ENCODE measurements around the gene GPR39. TPM values are rescaled to one million over a fixed set of nuclear protein-coding genes. Genes with fewer than 3 reads are reported as not detected.
A peak's percentile ranks its signal among the peaks of the same experiment; 100 is the strongest.

Gene GPR39
- total and polyA plus RNA-seq, 2 donors from 2014 or later = 4.9 to 8.7 TPM

- Histone ChIP-seq H3K9ac (ENCODE audit: low read length in 3 of 3) (no peak overlapping the region), H3K4me3 (ENCODE audit: low read length in 3 of 3) (peak overlapping the region in 1 of 3 donors; percentile 3), H3K27me3 (ENCODE audit: control insufficient read depth, insufficient read depth, low read length) (no peaks in the 10 kb centered on the region), H3K36me3 (ENCODE audit: control insufficient read depth in 2 of 3, insufficient read depth in 3 of 3, low read length in 3 of 3) (no peaks in the 10 kb centered on the region), H3K9me3 (ENCODE audit: control insufficient read depth in 2 of 3, insufficient read depth in 1 of 3, low read length in 3 of 3) (no peaks in the 10 kb centered on the region), H3K27ac (ENCODE audit: low read depth in 2 of 2, low read length in 2 of 2) (no peak overlapping the region), H3K4me1 (ENCODE audit: control insufficient read depth in 2 of 3, insufficient read depth in 2 of 3, low read depth in 1 of 3, low read length in 3 of 3) (peaks cover 0 to 7% (median 7%) of the 10 kb centered on the region in 3 donors)
- no peak for DNase-seq
- no peak for TF ChIP-seq CTCF (IDR thresholded peaks at IDR 0.05; ENCODE audit: borderline replicate concordance, extremely low read depth, insufficient read depth)
- no peak for FAIRE-seq
- intact Hi-C loops (cut with DNase I) = no loop called here
Observed at GRCh38 chr2:132665401-132666140, 249.0 kb downstream of the GPR39 start.

DNA sequence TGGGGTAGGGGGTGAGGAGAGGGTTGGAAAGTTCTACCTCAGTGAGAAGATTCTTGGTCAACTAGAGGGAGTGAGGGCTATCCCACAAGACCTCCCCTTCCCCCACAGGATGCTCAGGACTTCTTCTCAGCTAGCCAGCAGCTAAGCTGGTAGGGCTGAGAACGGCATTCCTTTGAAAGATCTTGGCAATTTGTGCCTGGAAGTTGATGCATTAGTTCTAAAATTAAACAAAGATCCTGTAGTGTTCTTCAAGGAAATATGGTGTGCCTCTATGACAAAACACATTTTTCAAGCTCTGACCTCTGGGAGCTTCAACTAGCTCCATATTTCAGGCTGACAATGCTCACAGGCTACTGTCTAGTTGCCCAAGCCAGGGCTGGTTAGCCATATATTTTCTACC is 251.1 kb downstream of the GPR39 start:
- intact Hi-C loops (cut with DNase I) = no loop called here
- no peaks in the 10 kb centered on the region for H3K36me3 ChIP-seq (ENCODE audit: control insufficient read depth in 2 of 3, insufficient read depth in 3 of 3, low read length in 3 of 3)
- no peak for TF ChIP-seq CTCF (IDR thresholded peaks at IDR 0.05; ENCODE audit: borderline replicate concordance, extremely low read depth, insufficient read depth)

GRCh38 chr2:132668189-132668823 is 251.7 kb downstream of the GPR39 start:
- H3K27me3 ChIP-seq (ENCODE audit: control insufficient read depth, insufficient read depth, low read length) = no peaks in the 10 kb centered on the region
- H3K4me3 ChIP-seq (ENCODE audit: low read length in 3 of 3) = peak overlapping the region; percentile 37 to 61 (median 52)
- H3K36me3 ChIP-seq (ENCODE audit: control insufficient read depth in 2 of 3, insufficient read depth in 3 of 3, low read length in 3 of 3) = no peaks in the 10 kb centered on the region
- DNase-seq (peak in 4 of 5 donors; percentile 85 to 89 (median 86)), FAIRE-seq (no peak)
- no peak overlapping the region for H3K27ac ChIP-seq (ENCODE audit: low read depth in 2 of 2, low read length in 2 of 2)
- intact Hi-C loops (cut with DNase I) = no loop called here
- peak overlapping the region in 1 of 3 donors; percentile 32 for H3K9ac ChIP-seq (ENCODE audit: low read length in 3 of 3)
- peaks cover 0 to 13% (median 5%) of the 10 kb centered on the region in 3 donors for H3K4me1 ChIP-seq (ENCODE audit: control insufficient read depth in 2 of 3, insufficient read depth in 2 of 3, low read depth in 1 of 3, low read length in 3 of 3)
- no peaks in the 10 kb centered on the region for H3K9me3 ChIP-seq (ENCODE audit: control insufficient read depth in 2 of 3, insufficient read depth in 1 of 3, low read length in 3 of 3)
- no peak for TF ChIP-seq CTCF (IDR thresholded peaks at IDR 0.05; ENCODE audit: borderline replicate concordance, extremely low read depth, insufficient read depth)

More for the DNA sequence above, 251.1 kb downstream of the GPR39 start:
- Histone ChIP-seq H3K4me3 (ENCODE audit: low read length in 3 of 3) (peak overlapping the region in 1 of 3 donors; percentile 52), H3K27me3 (ENCODE audit: control insufficient read depth, insufficient read depth, low read length) (no peaks in the 10 kb centered on the region), H3K4me1 (ENCODE audit: control insufficient read depth in 2 of 3, insufficient read depth in 2 of 3, low read depth in 1 of 3, low read length in 3 of 3) (peaks cover 0 to 13% (median 5%) of the 10 kb centered on the region in 3 donors), H3K9me3 (ENCODE audit: control insufficient read depth in 2 of 3, insufficient read depth in 1 of 3, low read length in 3 of 3) (no peaks in the 10 kb centered on the region), H3K27ac (ENCODE audit: low read depth in 2 of 2, low read length in 2 of 2) (no peak overlapping the region), H3K9ac (ENCODE audit: low read length in 3 of 3) (peak overlapping the region in 1 of 3 donors; percentile 13)
- FAIRE-seq = no peak
- peak in 1 of 5 donors; percentile 47 for DNase-seq
